Stimulated activated naive CD4-positive, alpha-beta T cell treated with Interleukin-2 at 50 U/mL for 16 hours (primary cell): Measurements from ENCODE around the gene SLC2A3.
"Not testable (repeated sequence)": the region's sequence is repeated elsewhere in the genome, so short reads cannot be mapped to it uniquely, and the experiment has no call there.

ENCODE experiments used
- DNase-seq: peaks from one replicate; lab custom pipeline; 2025; lab: John Stamatoyannopoulos, UW

SLC2A3 gene

DNA sequence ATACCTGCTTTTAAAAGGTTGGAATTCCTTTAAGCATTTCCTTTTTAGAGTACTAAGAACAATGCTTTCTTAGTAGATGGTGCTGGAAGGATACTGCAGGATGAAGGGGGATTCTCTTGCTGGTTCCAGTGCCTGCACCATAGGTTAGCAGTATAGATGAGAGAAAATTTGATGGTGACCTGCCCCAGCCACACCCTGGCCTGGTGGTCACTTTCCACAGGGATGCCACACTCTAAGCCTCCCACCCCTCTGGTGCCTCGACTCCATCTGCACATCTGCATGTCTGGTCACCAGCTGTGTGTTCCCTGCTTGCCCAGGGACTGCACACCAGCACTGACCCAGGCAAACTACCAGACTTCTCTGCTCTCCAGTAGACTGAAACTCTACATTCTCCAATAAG is 19.1 kb downstream of the SLC2A3 start:
- DNase-seq = no peak

- no peak for DNase-seq
Observed at GRCh38 chr12:7915661-7916403, 20.2 kb downstream of the SLC2A3 start.

GRCh38 chr12:7910106-7910505 is 25.9 kb downstream of the SLC2A3 start:
- DNase-seq = not testable (repeated sequence)

- DNase-seq = no peak
Observed at GRCh38 chr12:7907009-7907408, 29.0 kb downstream of the SLC2A3 start.

DNA sequence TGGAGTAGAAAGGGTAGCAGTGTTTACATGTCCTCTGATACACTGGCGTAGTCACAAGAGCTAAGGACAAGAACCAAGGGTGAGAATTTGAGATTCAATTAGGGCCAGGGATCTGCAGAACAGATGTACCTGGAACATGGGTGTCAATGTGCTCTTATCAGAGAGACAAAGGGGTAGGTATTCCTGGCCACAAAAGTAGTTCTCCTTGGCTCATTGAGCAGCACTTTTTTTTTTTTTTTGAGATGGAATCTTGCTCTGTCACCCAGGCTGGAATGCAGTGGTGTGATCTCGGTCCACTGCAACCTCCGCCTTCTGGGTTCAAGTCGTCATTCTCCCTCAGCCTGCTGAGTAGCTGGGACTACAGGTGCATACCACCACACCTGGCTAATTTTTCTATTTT is 29.7 kb downstream of the SLC2A3 start:
- DNase-seq = not testable (repeated sequence)

GRCh38 chr12:7905600-7906125 is 30.3 kb downstream of the SLC2A3 start:
- not testable (repeated sequence) for DNase-seq

- no peak for DNase-seq
Observed at GRCh38 chr12:7905071-7905470, 30.9 kb downstream of the SLC2A3 start.

DNA sequence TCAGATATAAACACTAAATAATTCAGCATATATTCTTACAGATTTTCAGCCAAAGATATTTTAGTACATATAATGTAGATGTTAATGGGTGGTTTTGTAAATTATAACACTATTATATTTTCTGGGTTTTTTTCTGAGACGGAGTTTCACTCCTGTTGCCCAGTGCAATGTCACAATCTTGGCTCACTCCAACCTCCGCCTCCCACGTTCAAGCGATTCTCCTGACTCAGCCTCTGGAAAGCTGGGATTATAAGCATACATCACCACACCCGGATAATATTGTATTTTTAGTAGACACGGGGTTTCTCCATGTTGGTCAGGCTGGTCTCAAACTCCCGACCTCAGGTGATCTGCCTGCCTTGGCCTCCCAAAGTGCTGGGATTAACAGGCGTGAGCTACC is 33.6 kb downstream of the SLC2A3 start:
- not testable (repeated sequence) for DNase-seq

- DNase-seq = no peak
Observed at GRCh38 chr12:7899755-7900154, 36.2 kb downstream of the SLC2A3 start.

DNA sequence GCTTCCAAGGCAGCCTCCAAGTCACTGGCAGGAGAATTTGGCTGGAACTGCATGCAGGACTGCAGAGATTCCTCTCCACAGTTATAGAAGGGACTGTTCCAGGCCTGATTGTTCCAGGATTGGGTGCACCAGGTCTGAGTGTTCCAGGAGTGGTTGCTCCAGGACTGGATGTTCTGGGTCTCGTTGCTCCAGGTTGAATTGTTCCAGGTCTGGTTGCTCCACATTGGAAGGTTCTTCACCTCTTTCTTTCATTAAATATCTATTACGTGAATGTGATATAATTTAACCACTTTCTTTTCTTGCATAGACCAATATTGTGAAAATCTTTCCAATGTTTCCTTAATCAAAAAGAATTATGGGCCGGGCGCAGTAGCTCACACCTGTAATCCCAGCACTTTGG is 39.3 kb downstream of the SLC2A3 start:
- DNase-seq = not testable (repeated sequence)

- DNase-seq = no peak
Observed at GRCh38 chr12:7892186-7892980, 43.6 kb downstream of the SLC2A3 start.

- no peak for DNase-seq
Observed at GRCh38 chr12:7884689-7885088, 51.3 kb downstream of the SLC2A3 start.

DNA sequence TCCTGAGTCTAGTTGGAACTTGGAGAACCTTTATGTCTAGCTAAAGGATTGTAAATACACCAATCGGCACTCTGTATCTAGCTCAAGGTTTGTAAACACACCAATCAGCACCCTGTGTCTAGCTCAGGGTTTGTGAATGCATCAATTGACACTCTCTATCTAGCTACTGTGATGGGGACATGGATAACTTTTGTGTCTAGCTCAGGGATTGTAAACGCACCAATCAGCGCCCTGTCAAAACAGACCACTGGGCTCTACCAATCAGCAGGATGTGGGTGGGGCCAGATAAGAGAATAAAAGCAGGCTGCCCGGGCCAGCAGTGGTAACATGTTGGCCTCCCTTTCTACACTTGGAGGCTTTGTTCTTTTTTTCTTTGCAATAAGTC is 54.3 kb downstream of the SLC2A3 start:
- not testable (repeated sequence) for DNase-seq

DNA sequence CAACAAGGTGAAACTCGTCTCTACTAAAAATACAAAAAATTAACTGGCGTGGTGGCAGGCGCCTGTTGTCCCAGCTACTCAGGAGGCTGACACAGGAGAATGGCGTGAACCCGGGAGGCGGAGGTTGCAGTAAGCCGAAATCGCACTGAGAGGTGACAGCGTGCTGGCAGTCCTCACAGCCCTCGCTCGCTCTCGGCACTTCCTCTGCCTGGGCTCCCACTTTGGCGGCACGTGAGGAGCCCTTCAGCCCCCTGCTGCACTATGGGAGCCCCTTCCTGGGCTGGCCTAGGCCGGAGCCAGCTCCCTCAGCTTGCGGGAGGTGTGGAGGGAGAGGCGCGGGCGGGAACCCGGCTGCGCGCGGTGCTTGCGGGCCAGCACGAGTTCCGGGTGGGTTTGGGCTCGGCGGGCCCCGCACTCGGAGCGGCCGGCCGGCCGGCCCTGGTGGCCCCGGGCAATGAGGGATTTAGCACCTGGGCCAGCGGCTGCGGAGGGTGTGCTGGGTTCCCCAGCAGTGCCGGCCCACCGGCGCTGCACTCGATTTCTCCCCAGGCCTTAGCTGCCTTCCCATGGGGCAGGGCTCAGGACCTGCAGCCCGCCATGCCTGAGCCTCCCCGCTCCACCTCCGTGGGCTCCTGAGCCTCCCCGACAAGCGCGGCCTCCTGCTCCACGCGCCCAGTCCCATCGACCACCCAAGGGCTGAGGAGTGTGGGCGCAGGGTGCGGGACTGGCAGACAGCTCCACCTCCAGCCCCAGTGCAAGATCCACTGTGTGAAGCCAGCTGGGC is 54.8 kb downstream of the SLC2A3 start:
- DNase-seq = not testable (repeated sequence)

- DNase-seq = no peak
Observed at GRCh38 chr12:7879246-7879645, 56.7 kb downstream of the SLC2A3 start.

GRCh38 chr12:7877420-7877819 is 58.6 kb downstream of the SLC2A3 start:
- no peak for DNase-seq

DNA sequence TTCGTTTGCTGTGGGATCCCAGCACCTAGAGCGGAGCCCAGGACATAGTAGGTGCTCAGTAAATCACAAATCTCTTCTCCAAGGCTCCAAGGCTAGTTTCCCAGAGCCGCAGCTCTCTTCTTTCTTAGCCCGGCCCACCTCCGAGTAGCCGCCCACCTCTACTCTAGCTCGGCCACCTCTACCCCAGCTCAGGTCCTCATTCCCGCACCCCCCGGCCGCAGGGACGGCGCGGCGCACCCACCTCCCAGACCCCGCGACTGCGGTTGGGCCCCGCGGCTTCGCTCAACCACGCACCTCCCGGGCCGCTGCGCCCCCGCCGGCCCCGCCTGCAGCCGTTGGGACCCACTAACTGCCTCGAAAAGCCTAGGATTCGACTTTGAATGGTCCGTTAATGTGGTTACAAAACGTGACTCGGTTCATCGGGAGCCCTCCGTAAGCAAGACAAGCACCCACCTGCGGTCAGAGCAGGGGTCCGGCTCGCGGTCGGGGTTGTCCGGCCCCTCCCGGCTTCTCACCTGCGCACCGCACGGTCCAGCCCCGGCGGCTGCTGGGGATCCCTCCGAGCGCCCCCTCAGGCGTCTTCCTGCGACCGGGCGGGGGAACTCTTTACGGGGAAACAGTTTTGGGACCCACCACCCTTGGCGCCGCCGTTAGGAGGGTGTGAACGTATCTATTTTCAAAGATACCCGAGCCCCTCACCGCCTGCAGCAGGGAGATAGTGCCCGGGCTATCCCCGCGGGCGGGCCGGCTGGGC is 63.2 kb downstream of the SLC2A3 start, which contains the start of gene SLC2A14:
Gene SLC2A14 (minus strand): TSS at position 350 of the 754 bp plus-strand sequence. CDS start 3,035 bp downstream, outside the sequence.
- DNase-seq = no peak

- DNase-seq = no peak
Observed at GRCh38 chr12:7870335-7870734, 65.7 kb downstream of the SLC2A3 start.
